A549 treated with GW870086 at 1 μM for 4 hours (cell line): Measurements from ENCODE around the gene ZSCAN30. TPM values are rescaled to one million over a fixed set of nuclear protein-coding genes. Genes with fewer than 3 reads are reported as not detected.

Experiments used
- total RNA-seq: library from RNA; stranded (reverse); fragments of 200-300 nt; extraction: Qiagen RNA extraction; gene quantifications from 5 replicates; pipeline ENCODE4 v1.2.3, GENCODE V29; 2022; ENCODE audit warnings: low read depth

ZSCAN30 gene
- total RNA-seq = 0.38 to 1.0 TPM (median 0.95 TPM) in 5 replicates

DNA sequence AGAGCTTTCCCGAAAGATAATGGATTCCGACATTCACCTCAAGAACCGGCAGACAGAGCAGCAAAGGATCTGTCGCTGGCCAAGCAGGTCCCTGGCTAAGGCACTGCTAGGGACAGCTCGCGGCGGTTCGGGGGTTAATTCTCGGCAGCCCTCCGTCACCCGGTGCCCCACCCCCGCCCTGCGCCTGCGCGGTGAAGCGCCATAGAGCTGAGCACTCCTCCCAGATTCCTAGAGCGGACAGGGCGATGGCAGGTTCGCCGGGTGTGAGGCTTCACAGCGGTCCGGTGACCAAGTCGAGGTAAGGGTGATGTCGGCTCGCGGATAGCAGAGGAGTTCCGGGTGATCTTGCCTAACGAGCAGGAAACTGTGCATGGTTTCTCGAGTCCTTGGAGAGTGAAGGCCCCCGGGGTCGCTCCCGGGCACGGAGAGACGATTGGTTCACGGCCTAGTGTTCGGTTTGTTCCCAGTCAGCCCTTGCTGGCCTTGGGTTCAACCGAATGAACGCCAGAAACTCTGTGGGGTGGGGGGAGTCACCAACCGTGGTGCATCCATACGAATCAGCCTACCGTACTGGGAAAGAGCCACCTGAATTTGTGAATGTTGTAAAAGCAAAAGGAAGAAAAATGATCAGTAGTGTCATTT is at the start of gene ZSCAN30:
TSS of gene ZSCAN30 (minus strand) at position 136 of the 642 bp plus-strand sequence. CDS start 25,877 bp downstream, outside the sequence.

DNA sequence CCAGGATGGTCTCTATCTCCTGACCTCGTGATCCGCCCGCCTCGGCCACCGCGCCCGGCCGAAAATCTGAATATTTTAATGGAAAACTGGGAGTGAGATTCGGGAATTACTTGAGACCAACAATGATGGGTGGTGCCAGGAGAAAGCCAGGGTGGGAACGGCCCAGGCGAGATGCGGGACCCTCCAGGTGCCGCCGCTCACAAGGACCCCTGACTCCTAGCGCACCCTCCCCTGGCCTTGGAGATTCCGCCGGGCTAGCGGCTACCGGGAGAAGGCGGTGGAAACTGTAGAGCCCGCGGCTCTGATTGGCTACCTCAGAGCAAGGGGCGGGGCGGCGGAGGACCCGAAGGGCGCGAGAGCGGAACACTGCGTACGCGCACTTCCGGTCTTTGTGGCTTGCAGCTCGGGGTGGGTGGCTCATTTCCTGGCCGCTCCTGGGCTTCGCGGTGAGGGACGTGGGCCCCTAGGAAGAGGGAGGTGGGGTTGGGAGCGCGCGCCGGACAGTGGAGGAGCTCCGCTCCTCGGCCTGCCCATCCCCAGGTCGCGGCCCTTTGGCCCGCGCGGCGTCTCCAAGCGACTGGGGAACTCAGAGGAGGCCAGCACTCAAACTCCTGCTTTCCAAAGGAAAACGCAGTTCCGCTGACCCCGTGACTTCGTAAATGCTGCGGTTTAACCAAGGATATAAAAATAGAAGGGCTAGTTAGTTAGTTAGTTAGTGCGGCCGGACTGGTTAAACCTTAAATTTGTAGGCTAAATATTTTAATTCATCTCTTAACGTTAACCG is 49.2 kb downstream of the ZSCAN30 start, which contains the start of gene ZNF397:
TSS of gene ZNF397 (plus strand) at position 371 of the 784 bp plus-strand sequence. CDS start 1,437 bp downstream, outside the sequence.

Other genes starting within 250 kb of the ZSCAN30 start
- 10.9 to 13.7 TPM (median 13.0 TPM) in 5 replicates for gene MAPRE2, start 248.8 kb downstream of the ZSCAN30 start, total RNA-seq
- gene ZNF397, start 49.2 kb downstream of the ZSCAN30 start, total RNA-seq = 3.4 to 5.0 TPM (median 4.2 TPM) in 5 replicates
- gene ZNF24, start 54.2 kb upstream of the ZSCAN30 start, total RNA-seq = 9.2 to 14.1 TPM (median 12.3 TPM) in 5 replicates
- 0.61 to 1.00 TPM (median 0.75 TPM) in 5 replicates for gene ZNF396, start 87.1 kb upstream of the ZSCAN30 start, total RNA-seq
- 26.3 to 28.6 TPM (median 27.1 TPM) in 5 replicates for gene INO80C, start 207.7 kb upstream of the ZSCAN30 start, total RNA-seq